OCI-LY1 (cell line): ENCODE measurements around the gene MLH3.

Experiments
- H2AFZ ChIP-seq: fragments of 200-600 bp; sonication (generic), shearing (Covaris generic); 2 replicates; pipeline ENCODE4 v1.6.0; 2014; ENCODE audit warnings: antibody characterized with exemption, mild to moderate bottlenecking, low read length
- H3F3A ChIP-seq: fragments of 200-600 bp; sonication (generic), shearing (Covaris generic); 2 replicates; pipeline ENCODE4 v1.6.0; 2014; ENCODE audit warnings: mild to moderate bottlenecking, antibody characterized with exemption, low read length, moderate library complexity; ENCODE audit not compliant: insufficient read depth
- H3K27ac ChIP-seq: fragments of 200-600 bp; sonication (generic); 2 replicates; pipeline ENCODE4 v1.5.1; 2014; ENCODE audit warnings: low read length, mixed run types, mild to moderate bottlenecking, low read depth; ENCODE audit not compliant: poor library complexity, severe bottlenecking
- H3K27me3 ChIP-seq: fragments of 200-600 bp; sonication (generic); 2 replicates; pipeline ENCODE4 v1.6.0; 2014; ENCODE audit warnings: antibody characterized with exemption, mild to moderate bottlenecking, low read length, moderate library complexity; ENCODE audit not compliant: insufficient read depth
- H3K36me3 ChIP-seq: fragments of 200-600 bp; sonication (generic); 2 replicates; pipeline ENCODE4 v1.6.1; 2014; ENCODE audit warnings: mild to moderate bottlenecking, antibody characterized with exemption, low read length, moderate library complexity, mixed read lengths; ENCODE audit not compliant: insufficient read depth
- H3K4me1 ChIP-seq: fragments of 200-600 bp; sonication (generic); 2 replicates; pipeline ENCODE4 v1.5.1; 2014; ENCODE audit warnings: mild to moderate bottlenecking, low read length, moderate library complexity; ENCODE audit not compliant: insufficient read depth, severe bottlenecking
- H3K4me2 ChIP-seq: fragments of 200-600 bp; sonication (generic), shearing (Covaris generic); 2 replicates; pipeline ENCODE4 v1.6.1; 2014; ENCODE audit warnings: low read length
- H3K4me3 ChIP-seq: fragments of 200-600 bp; sonication (generic); 2 replicates; pipeline ENCODE4 v1.5.1; 2014; ENCODE audit warnings: low read length, low read depth, mild to moderate bottlenecking, mixed read lengths; ENCODE audit not compliant: poor library complexity, severe bottlenecking
- H3K79me2 ChIP-seq: fragments of 200-600 bp; shearing (Covaris generic); 2 replicates; pipeline ENCODE4 v1.6.1; 2016; ENCODE audit warnings: mixed run types, low read length, mixed read lengths; ENCODE audit not compliant: insufficient read depth
- H3K9ac ChIP-seq: fragments of 200-600 bp; sonication (generic), shearing (Covaris generic); 2 replicates; pipeline ENCODE4 v1.6.1; 2014; ENCODE audit warnings: mild to moderate bottlenecking, low read length, mixed read lengths
- H3K9me2 ChIP-seq: fragments of 200-600 bp; sonication (generic), shearing (Covaris generic); 2 replicates; pipeline ENCODE4 v1.6.1; 2014; ENCODE audit warnings: low read depth, mild to moderate bottlenecking, low read length, mixed read lengths
- H3K9me3 ChIP-seq: fragments of 200-600 bp; shearing (Covaris generic); 2 replicates; pipeline ENCODE4 v1.6.1; 2014; ENCODE audit warnings: low read length, mixed read lengths
- H4K20me1 ChIP-seq: fragments of 200-600 bp; sonication (generic), shearing (Covaris generic); 2 replicates; pipeline ENCODE4 v1.6.0; 2016; ENCODE audit warnings: mild to moderate bottlenecking, low read length; ENCODE audit not compliant: insufficient read depth
- EZH2 ChIP-seq: fragments of 200-600 bp; sonication (generic), shearing (Covaris generic); IDR thresholded peaks from 2 replicates; pipeline ENCODE4 v1.8.0; 2017; ENCODE audit warnings: borderline replicate concordance, mixed run types, mild to moderate bottlenecking, antibody characterized with exemption, low read length, moderate library complexity, mixed read lengths
- TF ChIP-seq, protein P1 (sequence below): fragments of 200-600 bp; sonication (generic), shearing (Covaris generic); IDR thresholded peaks from 2 replicates; pipeline ENCODE4 v1.5.1; 2017; ENCODE audit warnings: mild to moderate bottlenecking, antibody characterized with exemption, low read length, moderate library complexity, mixed read lengths

The MLH3 gene

DNA sequence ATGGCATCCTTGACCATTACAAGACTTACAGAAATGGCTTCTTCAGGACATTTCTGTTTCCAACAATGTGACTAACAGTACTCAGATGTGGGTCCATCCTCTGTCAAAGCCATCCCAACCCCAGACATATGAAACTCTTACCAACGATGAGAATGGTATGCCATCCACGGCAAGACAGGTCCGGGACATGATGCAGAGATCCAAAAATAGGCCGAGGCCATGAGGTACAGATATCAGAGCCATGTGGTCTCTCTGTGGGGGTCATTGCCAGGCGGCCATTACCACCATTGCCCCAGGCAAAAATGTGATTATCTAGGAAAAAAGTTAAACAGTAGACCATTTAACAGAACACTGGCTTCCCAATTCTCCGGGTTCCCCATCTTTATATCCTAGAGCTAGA, 45.7 kb upstream of the MLH3 start:
- Histone ChIP-seq H3K4me1 (no peaks in the 10 kb centered on the region), H2AFZ (no peak overlapping the region), H3K79me2 (no peaks in the 10 kb centered on the region), H3K27me3 (no peaks in the 10 kb centered on the region), H3K36me3 (peaks cover 79% of the 10 kb centered on the region), H3F3A (no peaks in the 10 kb centered on the region), H3K4me2 (no peak overlapping the region), H3K9me2 (no peaks in the 10 kb centered on the region), H3K4me3 (no peak overlapping the region), H4K20me1 (no peaks in the 10 kb centered on the region), H3K9me3 (no peaks in the 10 kb centered on the region), H3K27ac (no peak overlapping the region), H3K9ac (no peak overlapping the region)
- no peak for TF ChIP-seq EZH2
- TF ChIP-seq, protein P1, sequence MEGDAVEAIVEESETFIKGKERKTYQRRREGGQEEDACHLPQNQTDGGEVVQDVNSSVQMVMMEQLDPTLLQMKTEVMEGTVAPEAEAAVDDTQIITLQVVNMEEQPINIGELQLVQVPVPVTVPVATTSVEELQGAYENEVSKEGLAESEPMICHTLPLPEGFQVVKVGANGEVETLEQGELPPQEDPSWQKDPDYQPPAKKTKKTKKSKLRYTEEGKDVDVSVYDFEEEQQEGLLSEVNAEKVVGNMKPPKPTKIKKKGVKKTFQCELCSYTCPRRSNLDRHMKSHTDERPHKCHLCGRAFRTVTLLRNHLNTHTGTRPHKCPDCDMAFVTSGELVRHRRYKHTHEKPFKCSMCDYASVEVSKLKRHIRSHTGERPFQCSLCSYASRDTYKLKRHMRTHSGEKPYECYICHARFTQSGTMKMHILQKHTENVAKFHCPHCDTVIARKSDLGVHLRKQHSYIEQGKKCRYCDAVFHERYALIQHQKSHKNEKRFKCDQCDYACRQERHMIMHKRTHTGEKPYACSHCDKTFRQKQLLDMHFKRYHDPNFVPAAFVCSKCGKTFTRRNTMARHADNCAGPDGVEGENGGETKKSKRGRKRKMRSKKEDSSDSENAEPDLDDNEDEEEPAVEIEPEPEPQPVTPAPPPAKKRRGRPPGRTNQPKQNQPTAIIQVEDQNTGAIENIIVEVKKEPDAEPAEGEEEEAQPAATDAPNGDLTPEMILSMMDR, result no peak

DNA sequence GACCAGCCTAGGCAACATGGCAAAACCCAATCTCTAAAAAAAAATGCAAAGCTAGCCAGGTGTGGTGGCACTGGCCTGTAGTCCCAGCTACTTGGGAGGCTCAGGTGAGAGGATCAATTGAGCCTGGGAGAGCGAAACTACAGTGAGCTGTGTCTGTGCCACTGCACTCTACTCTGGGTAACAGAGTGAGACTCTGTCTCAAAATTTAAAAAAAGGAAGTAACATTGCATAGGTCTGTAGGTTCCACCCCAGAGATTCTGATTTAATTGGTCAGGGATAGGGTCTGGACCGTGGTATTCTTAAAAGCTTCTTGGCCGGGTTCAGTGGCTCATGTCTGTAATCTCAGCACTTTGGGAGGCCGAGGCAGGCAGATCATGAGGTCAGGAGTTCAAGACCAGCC, 44.4 kb upstream of the MLH3 start:
- Histone ChIP-seq H3K9me3 (no peaks in the 10 kb centered on the region), H3K4me3 (no peak overlapping the region), H3K79me2 (no peaks in the 10 kb centered on the region), H3K27ac (no peak overlapping the region), H2AFZ (no peak overlapping the region), H3K36me3 (peaks cover 79% of the 10 kb centered on the region), H3F3A (no peaks in the 10 kb centered on the region), H3K9me2 (no peaks in the 10 kb centered on the region), H3K4me1 (no peaks in the 10 kb centered on the region), H4K20me1 (no peaks in the 10 kb centered on the region), H3K27me3 (no peaks in the 10 kb centered on the region), H3K9ac (no peak overlapping the region), H3K4me2 (no peak overlapping the region)
- TF ChIP-seq, protein P1, result no peak
- TF ChIP-seq EZH2, result no peak

DNA sequence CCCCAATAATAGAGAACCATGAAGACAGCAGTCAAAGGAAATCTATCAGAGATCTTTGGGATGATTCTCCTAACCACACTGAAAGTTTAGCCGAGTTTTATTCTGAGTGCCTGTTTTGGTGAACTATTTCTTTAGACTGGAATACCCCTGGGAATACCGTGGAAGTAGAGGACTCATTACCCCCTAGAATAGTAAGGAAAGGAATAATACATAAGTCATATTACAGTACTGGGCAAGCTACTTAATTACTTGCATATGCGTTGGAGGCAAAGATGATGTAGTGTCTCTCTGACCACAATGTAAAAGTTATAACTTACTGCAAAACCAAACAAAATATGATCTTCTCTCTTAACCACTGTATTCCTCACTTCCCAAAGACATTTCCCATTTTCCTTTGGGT, 43.6 kb upstream of the MLH3 start:
- no peaks in the 10 kb centered on the region for H3K27me3 ChIP-seq
- H4K20me1 ChIP-seq, result no peaks in the 10 kb centered on the region
- H3K9me3 ChIP-seq, result no peaks in the 10 kb centered on the region
- no peak for TF ChIP-seq EZH2
- TF ChIP-seq, protein P1, result no peak
- no peak overlapping the region for H3K9ac ChIP-seq
- no peaks in the 10 kb centered on the region for H3K9me2 ChIP-seq
- H3K4me3 ChIP-seq, result no peak overlapping the region
- no peaks in the 10 kb centered on the region for H3F3A ChIP-seq
- no peak overlapping the region for H3K27ac ChIP-seq
- no peaks in the 10 kb centered on the region for H3K79me2 ChIP-seq
- peaks cover 77% of the 10 kb centered on the region for H3K36me3 ChIP-seq
- no peaks in the 10 kb centered on the region for H3K4me1 ChIP-seq
- H3K4me2 ChIP-seq, result no peak overlapping the region
- H2AFZ ChIP-seq, result no peak overlapping the region
